IPS-11a (cell line): ENCODE measurements around the gene GHRHR.

Source experiments
- H3K4me3 ChIP-seq: one replicate; pipeline ENCODE4 v1.5.1; 2013; ENCODE audit warnings: low read depth, low read length, control low read depth

GHRHR gene

GRCh38 chr7:30927559-30927958 is 36.2 kb upstream of the GHRHR start:
- no peak overlapping the region for H3K4me3 ChIP-seq

- no peak overlapping the region for H3K4me3 ChIP-seq
Observed at GRCh38 chr7:30928254-30928872, 35.4 kb upstream of the GHRHR start.

- H3K4me3 ChIP-seq = no peak overlapping the region
Observed at GRCh38 chr7:30929686-30930085, 34.1 kb upstream of the GHRHR start.

GRCh38 chr7:30930621-30931020 is 33.1 kb upstream of the GHRHR start:
- H3K4me3 ChIP-seq = no peak overlapping the region

- H3K4me3 ChIP-seq = no peak overlapping the region
Observed at GRCh38 chr7:30931161-30931928, 32.4 kb upstream of the GHRHR start.

- no peak overlapping the region for H3K4me3 ChIP-seq
Observed at GRCh38 chr7:30931929-30932540, 31.7 kb upstream of the GHRHR start.

- H3K4me3 ChIP-seq = no peak overlapping the region
Observed at GRCh38 chr7:30932562-30932961, 31.2 kb upstream of the GHRHR start.

- no peak overlapping the region for H3K4me3 ChIP-seq
Observed at GRCh38 chr7:30933124-30933974, 30.4 kb upstream of the GHRHR start.

- H3K4me3 ChIP-seq = no peak overlapping the region
Observed at GRCh38 chr7:30934225-30934624, 29.5 kb upstream of the GHRHR start.

- no peak overlapping the region for H3K4me3 ChIP-seq
Observed at GRCh38 chr7:30934732-30935568, 28.8 kb upstream of the GHRHR start.

GRCh38 chr7:30935569-30935877 is 28.2 kb upstream of the GHRHR start:
- no peak overlapping the region for H3K4me3 ChIP-seq

GRCh38 chr7:30936650-30937245 is 27.0 kb upstream of the GHRHR start:
- no peak overlapping the region for H3K4me3 ChIP-seq

GRCh38 chr7:30937416-30937815 is 26.3 kb upstream of the GHRHR start:
- no peak overlapping the region for H3K4me3 ChIP-seq

GRCh38 chr7:30938435-30939316 is 25.1 kb upstream of the GHRHR start:
- H3K4me3 ChIP-seq = peak overlapping the region; percentile 10

- H3K4me3 ChIP-seq = no peak overlapping the region
Observed at GRCh38 chr7:30941582-30942323, 22.0 kb upstream of the GHRHR start.

GRCh38 chr7:30950197-30950596 is 13.6 kb upstream of the GHRHR start:
- no peak overlapping the region for H3K4me3 ChIP-seq

- H3K4me3 ChIP-seq = no peak overlapping the region
Observed at GRCh38 chr7:30954914-30955313, 8.8 kb upstream of the GHRHR start.

GRCh38 chr7:30956704-30957103 is 7.0 kb upstream of the GHRHR start:
- no peak overlapping the region for H3K4me3 ChIP-seq

GRCh38 chr7:30965372-30965771 is 1.6 kb downstream of the GHRHR start:
- H3K4me3 ChIP-seq = no peak overlapping the region
